NB4 (cell line): ENCODE measurements around the gene OLFML2A.

Experiments used
- POLR2A ChIP-seq: IDR thresholded peaks from 2 replicates; pipeline ENCODE4 v1.6.1; 2011; ENCODE audit warnings: mild to moderate bottlenecking; ENCODE audit not compliant: insufficient read length; ENCODE audit errors: extremely low read depth
- TF ChIP-seq, protein P1 (sequence below): IDR thresholded peaks from one replicate; pipeline ENCODE4 v1.5.1; 2012; ENCODE audit warnings: low read depth, low read length

GRCh38 chr9:124768334-124768733, 8.6 kb upstream of the OLFML2A start:
- TF ChIP-seq, protein P1, sequence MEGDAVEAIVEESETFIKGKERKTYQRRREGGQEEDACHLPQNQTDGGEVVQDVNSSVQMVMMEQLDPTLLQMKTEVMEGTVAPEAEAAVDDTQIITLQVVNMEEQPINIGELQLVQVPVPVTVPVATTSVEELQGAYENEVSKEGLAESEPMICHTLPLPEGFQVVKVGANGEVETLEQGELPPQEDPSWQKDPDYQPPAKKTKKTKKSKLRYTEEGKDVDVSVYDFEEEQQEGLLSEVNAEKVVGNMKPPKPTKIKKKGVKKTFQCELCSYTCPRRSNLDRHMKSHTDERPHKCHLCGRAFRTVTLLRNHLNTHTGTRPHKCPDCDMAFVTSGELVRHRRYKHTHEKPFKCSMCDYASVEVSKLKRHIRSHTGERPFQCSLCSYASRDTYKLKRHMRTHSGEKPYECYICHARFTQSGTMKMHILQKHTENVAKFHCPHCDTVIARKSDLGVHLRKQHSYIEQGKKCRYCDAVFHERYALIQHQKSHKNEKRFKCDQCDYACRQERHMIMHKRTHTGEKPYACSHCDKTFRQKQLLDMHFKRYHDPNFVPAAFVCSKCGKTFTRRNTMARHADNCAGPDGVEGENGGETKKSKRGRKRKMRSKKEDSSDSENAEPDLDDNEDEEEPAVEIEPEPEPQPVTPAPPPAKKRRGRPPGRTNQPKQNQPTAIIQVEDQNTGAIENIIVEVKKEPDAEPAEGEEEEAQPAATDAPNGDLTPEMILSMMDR, result no peak
- TF ChIP-seq POLR2A, result no peak
